Fibroblast of skin of scalp (primary cell): ENCODE measurements around the gene GPRC5A.
A peak's percentile ranks its signal among the peaks of the same experiment; 100 is the strongest.

Experiments used
- DNase-seq: peaks from one replicate; pipeline ENCODE4 v3.0.0-alpha.2; 2013

GPRC5A gene

DNA sequence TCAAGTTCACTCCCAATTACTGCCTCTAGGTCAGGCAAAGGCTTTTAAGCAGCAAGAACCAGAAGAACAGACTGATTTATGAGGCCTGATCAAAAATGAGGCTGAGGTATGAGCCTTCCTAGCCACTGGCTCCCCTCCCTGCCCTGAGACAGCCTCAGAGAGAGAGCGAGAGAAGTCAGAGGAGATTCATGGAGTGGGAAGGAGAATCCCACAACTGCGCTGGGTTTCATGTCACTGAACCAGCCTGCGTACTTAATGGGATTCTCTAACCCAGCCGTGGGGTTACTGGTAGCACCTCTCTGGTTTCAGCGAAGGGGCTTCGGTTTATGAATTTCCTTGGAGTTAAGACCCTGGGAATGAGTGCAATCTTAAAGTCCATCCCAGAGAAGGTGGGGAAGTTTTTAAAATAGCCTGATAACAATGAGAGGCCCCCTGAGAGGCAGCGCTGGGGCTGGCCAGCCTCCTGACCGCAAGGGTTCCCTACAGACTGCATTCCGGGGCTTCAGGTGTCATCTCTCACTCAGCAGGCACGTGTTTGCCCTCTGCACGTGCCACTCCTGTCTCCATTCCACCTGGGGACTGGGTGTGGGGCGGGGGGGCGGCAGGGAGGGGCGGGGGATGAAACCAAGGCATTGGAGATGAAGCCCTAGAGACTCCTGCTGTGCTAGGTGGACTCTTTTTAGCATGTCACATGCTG lies 6.1 kb upstream of the GPRC5A start:
- no peak for DNase-seq

DNA sequence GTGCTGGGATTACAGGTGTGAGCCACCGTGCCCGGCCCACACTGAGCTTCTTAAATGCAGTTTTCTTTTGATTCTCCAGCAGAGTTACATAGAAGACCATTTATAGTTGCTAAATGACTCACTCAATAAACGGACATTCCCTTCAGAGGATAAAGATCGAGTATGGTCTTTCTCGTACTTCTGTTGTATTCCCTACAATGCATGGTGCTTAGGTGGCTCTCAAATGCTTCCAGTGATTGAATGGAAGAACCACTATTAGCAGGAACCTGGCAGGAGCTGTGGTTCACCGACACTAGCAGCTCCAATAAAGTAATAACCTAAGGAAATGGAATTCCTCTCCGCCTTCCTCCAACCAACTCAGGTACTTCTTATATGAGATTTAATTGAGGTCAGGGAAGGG lies 3.9 kb upstream of the GPRC5A start:
- no peak for DNase-seq

DNA sequence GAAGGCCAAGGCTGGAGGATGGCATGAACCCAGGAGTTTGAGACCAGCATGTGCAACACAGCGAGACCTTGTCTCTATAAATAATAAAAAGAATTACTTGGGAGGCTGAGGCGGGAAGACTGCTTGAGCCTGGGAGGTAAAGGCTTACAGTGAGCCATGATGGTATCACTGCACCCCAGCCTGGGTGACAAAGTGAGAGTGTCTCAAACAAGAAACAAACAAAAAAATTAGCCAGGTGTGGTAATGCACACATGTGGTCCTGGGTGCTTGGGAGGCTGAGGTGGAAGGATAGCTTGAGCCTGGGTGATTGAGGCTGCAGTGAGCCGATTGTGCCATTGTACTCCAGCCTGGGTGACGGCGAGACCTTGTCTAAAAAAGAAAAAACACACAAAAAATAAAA lies 1.7 kb upstream of the GPRC5A start:
- DNase-seq = no peak

DNA sequence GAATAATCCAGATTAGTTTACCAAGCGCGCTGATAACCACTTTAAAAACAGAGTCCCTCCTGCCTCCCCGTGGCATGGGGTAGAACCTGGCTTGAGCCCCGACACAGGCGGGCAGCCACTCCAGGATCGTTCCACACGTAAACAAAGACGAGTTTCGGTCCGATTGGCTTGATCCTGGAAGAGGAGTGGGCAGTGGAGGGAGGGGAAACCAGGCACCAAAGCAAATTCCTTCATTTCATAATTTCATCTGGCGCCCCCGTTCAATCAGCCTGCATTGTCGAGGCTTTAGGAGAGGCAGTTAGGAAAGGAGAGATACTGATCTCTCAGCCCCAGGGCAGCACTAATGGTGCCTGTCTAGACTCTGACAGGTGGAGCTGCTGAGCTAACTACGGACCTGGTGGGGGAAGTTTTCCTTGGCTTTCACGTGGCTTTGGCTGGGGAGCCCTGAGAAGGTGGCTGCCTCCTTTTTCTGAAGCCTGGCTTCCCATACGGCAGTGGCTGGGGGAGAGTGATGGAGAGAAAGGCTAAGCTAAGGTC lies 751 bp upstream of the GPRC5A start:
- DNase-seq = peak; percentile 41

DNA sequence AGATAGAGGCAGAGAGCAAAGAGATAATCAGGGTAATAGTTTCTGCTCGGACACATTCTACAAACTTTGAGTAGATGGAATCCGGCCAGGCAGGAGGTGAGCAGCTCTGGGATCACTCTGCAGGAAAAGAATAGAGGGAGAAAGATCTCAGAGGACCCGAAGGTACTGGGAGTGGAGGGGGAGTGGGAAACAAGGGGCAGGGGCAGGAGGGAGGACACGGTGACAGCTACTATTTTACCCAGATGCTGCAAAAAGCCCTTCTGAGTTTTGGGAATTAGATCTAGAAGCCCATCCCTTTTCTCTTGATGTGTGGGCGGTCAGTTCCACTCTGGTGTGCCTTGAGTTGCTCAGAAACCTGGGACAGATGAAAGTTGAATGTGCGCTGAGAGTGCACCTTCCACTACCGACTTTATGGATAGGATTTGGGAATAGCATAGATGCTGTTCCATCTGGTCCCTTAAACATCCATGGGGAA lies 556 bp downstream of the GPRC5A start:
- no peak for DNase-seq

DNA sequence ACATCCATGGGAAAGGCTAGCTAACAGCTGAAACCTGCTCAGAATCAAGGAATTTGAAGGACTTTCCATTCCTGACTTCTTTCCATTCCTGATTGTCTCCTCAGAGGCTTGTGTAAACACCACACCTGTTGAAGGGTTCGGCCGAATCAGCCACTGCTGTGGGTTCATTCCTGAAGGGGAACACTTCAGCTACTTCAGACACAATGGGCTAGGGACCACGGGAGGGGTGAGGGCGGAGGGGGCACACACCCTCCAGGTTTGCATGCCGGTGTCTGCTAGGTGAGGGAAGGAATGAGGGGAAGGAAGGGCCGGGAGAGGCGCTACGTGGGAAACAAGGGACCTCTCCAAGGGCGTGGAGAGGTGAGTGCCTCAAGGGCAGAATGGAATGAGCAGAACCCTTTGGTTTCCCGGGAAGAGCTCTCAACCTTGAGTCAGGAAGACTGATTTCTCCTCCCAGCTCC lies 1.3 kb downstream of the GPRC5A start:
- no peak for DNase-seq

DNA sequence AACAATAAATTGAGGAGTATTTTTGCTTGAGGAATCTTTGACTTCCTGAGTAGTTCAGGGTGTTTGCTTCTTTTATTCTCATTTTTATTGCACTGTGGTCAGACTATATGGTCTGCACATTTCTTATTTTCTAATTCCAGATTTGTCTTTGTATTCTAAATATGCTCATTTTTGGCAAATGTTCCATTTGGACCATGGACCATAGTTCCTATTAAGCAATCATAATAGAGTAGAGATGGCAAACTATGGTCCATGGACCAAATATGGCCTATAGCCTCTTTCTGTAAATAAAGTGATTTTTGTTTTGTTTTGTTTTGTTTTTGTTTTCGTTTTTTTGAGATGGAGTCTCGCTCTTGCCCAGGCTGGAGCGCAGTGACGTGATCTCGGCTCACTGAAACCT lies 2.1 kb downstream of the GPRC5A start:
- no peak for DNase-seq

DNA sequence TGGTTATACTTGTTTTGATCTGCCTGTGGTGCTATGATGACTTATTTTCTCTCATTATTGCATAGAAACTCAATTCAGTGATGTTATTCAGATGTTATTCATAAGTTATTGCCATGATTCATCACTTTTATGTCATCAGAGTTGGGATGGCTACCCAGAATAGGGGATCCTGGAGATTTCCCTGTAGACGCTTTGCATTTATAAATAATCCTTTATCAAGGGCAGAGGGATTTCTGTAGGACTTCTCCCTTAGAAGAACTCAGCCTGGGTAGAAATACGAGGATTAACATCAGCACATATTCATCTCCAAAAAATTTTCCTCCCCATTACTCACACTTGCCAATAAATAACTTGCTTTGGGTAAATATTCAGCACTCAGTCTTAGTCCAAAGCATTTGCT lies 4.9 kb downstream of the GPRC5A start:
- DNase-seq = peak; percentile 92

DNA sequence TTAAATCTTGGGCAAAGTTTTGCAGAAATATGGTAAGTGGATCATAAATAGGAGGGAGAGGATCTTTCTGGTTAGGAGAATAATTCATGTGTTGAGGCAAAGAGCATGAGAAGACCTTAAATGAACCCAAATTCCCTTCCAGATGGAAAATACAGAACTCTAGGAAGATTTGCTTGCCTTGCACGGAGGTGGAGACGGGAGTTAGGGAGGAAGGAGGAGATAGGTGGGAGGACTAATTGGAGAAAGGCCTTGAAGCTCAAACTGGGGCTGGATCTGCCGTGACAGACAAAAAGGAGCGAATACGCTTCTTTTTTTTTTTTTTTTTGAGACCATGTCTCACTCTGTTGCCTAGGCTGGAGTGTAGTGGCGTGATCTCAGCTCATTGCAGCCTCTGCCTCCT lies 5.9 kb downstream of the GPRC5A start:
- DNase-seq = no peak

DNA sequence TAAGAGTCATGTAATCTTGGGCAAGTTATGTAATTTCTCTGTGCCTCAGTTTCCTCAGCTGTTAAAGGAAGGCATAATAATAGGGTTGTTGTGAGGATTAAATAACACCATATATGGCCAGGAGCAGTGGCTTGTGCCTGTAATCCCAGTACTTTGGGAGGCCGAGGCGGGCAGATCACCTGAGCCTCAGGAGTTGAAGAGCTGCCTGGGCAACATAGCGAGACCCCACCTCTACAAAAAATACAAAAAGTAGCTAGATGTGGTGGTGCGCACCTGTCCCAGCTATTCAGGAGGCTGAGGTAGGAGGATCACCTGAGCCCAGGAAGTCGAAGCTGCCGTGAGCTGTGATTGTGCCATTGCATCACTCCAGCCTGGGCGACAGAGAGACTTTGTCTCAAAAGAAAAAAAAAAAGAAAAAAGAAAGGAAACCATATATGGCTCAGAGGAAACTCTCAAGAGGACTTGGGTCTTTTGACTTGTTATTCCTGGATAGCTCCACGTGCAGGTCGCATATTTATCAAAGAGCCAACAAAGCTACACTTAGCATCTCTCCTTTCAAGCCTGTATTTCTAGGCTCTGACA lies 6.9 kb downstream of the GPRC5A start:
- no peak for DNase-seq

DNA sequence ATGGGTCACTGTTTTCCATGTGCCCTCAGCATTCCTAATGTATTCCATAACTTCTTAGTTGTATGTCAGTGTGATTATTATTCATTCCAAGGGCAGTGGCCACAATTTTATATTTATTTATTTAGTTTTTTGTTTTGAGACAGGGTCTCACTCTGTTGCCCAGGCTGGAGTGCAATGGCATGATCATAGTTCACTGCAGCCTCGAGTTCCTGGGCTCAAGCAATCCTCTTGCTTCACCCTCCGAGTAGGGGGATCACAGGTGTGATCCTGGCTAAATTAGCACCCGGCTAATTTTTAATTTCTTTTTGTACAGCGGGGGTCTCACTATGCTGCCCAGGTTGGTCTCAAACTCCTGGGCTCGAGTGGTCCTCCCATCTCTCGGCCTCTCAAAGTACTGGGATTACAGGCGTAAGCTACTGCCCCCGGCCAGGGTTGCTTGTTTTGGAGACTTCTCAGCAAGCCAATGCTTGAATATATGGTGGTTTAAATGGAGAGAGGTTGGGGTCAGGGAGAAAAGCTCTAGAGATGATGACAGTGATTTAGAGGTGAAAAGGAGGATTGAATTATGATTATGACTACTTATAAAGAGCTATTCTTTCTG lies 7.6 kb downstream of the GPRC5A start:
- DNase-seq = no peak

DNA sequence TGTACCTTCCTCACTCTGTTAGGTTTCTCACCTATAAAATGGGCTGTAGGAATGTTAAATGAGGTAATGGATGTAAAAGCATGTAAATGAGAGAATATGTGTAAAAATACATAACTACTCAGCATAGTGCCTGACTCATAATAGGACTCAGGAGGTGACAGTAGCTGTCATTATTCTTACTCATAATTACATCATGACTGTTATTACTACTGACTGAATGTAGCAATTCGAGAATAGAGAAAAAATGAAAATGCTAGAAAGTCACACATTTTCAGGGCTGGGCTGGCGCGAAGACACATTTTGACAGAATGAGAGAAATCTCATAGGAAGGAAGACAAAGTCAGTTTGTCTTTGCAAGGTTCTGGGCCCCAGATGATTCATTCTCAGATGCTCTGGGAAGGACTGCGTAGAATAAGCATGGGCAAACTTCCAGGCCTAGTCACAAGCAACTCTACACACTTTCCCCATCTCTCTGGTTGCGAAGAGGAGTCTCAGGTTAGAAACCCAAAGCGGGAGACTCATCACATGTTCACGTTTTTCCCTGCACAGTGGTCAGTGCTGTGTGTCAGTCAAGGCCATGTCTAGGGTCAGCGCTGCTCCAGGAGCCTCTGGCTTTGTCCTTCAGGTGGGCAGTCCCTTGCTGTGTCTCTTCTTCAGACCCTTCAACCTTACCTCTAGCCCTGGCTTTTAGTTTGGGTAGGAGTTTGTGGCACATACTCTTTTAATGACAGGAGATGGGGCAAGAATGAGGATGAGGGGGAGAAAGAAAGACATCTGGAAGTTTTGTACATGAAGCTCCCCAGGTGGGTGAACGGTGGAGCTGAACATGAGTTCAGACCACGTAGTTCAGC lies 8.4 kb downstream of the GPRC5A start:
- DNase-seq = peak; percentile 96

DNA sequence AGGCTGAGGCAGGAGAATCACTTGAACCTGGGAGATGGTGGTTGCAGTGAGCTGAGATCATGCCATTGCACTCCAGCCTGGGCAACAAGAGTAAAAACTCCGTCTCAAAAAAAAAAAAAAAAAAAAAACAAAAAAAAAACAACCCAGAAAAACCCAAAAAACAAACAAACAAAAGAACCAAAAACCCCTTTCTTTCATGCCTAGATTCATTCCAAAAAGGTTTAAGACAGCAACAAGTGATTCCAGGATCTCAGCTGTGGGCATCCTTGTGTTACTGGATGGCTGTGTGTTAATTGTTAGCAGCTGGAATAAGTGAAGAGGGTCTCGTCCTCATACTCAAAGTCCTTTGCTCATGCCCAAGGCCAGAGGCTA lies 9.4 kb downstream of the GPRC5A start:
- DNase-seq = no peak

DNA sequence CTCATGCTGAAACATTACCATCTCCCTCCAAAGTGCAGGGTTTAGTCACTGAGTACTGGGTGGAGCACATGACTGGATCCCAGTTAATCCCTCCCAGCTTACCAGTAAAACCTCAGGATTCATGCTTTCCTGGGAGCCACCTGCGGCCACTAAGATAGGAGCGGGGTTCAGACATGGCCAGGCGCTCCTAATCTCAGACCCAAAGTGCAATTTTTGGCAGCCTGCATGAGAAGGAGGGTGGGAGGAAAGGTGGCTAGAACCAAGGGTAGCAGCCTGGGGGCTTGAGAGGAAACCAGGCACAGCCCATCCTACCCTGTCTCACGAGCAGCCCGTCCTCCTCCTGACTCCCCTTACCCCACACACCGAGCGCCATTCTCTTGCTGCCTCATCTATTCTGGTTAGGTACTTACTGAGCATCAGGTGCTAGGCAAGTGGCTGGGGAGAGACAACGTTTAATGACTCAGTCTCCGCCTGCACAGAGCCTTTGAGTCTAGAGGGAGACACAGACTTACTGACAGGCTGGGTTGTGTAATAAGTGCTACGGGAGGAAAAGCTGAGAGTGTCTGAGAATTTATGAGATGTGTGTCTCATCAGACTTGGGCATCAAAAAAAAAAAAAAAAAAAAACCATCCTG lies 9.9 kb downstream of the GPRC5A start:
- peak; percentile 90 for DNase-seq

DNA sequence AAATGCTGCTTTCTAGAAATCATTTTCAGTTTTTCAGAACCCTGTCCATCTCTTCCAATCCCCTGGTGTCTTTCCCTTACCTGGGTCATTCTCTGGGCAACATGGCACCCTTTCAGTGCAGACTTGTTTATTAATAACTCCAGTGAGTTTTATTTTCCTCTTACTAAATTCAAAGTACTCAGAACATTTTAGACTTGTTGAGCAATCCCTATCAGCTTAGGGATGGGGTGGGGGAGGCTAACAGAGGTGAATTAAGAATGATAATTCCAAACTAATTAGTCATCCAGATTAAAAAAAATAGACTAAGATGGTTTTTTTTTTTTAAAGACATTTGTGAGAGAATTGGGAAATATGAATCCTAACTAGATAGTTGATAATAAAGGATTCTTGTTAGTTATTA lies 10.7 kb downstream of the GPRC5A start:
- peak; percentile 56 for DNase-seq

DNA sequence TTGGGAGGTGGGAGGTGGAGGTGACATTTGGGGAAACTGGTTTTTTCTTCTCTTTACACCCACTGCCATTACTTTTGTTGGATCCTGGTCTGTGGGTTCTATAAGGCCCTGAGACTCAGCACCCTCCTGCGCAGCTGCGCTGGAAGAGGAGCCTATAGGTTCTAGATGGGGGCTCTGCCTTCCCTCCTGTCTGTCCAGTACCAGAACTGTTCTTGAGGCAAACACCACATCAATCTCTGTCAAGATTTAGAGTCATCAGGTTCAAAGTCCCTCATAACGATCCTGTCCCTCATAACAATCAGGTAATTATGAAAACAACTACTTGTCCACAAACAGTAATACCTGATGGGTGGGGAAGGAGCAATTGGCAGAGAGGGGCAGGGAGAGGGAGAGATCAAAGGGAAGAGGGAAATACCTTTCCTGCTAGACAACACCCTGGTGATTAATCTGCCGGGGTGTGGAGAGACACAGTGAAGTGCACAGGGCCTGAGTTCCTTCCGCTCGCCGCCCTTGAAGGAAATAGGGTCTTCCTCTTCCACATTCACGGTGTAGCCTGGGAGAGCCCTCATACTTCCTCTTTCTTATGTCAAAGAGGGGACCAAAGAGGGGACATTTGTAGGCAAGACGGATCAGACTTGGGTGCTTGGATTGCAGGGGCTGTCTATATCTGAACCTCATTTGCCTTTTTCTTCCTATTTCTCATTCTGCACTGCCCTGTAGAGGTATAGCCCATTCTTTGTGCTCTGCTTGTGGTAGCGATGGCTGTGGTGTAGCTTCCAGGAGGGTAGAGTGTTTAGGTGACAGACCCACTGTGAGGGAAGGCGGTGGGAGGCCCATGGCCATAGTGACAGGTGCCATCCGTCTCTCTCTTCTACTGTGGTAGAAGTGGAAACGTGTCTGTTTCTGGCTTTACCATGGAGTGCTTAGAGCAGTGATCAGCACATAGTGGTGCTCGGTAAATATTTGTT lies 12.6 kb downstream of the GPRC5A start:
- no peak for DNase-seq

DNA sequence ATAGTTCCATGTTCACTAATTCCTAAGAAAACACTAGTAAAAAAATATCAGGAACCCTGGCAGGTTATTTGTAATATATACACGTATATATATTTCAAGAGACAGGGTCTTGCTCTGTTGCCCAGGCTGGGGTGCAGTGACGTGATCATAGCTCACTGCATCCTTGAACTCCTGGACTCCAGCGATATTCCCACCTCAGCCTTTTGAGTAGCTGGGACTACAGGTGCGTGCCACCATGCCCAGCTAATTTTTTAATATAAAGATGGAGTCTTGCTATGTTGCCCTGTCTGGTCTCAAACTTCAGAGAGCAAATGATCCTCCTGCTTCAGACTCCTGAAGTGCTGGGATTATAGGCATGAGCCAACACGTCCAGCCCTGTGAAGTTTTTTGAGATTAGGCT lies 16.2 kb downstream of the GPRC5A start:
- no peak for DNase-seq

DNA sequence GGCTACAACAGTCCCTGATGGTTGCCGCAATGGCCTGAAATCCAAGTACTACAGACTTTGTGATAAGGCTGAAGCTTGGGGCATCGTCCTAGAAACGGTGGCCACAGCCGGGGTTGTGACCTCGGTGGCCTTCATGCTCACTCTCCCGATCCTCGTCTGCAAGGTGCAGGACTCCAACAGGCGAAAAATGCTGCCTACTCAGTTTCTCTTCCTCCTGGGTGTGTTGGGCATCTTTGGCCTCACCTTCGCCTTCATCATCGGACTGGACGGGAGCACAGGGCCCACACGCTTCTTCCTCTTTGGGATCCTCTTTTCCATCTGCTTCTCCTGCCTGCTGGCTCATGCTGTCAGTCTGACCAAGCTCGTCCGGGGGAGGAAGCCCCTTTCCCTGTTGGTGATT lies 16.9 kb downstream of the GPRC5A start:
- DNase-seq = no peak

DNA sequence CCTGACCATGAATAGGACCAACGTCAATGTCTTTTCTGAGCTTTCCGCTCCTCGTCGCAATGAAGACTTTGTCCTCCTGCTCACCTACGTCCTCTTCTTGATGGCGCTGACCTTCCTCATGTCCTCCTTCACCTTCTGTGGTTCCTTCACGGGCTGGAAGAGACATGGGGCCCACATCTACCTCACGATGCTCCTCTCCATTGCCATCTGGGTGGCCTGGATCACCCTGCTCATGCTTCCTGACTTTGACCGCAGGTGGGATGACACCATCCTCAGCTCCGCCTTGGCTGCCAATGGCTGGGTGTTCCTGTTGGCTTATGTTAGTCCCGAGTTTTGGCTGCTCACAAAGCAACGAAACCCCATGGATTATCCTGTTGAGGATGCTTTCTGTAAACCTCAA lies 17.3 kb downstream of the GPRC5A start:
- no peak for DNase-seq

DNA sequence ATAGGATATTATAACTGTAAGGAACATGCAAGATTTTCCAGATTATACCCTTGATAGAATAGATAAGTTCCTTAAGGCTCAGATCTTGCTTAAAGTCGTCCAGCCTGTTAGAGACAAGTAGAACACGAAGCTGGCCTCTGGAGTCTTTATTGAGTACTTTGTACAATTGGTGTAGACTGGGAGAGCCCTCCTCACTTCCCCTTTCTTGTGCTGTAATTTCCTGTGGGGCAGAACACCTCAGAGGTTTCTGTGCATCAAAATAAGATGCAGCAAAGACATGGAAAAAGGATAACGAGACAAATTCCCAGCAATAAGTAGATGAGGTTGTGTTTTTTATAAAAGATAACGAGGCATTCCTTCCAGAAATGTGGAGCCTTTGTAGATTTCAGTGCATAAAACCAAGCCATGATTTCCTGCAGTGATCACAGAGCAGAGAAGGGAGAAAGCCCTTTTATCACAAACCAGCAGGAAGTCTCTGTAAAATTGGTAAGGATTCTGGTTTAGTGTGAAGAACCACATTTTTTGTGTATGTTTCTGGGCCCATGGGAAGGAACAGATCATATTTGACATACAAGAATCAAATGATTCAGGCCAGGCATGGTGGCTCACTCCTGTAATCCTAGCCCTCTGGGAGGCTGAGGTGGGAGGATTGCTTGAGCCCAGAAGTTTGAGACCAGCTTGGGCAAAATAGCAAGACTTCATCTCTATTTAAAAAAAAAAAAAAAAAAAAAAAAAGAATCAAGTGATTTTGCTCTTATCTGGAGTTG lies 18.0 kb downstream of the GPRC5A start:
- peak; percentile 23 for DNase-seq
